Activated T-cell treated with anti-CD3 and anti-CD28 coated beads, Interleukin-2, amount 50 U/mL, for 1 hour (primary cell): ENCODE data around the gene MICALL1.

Experiments used
- DNase-seq: peaks from one replicate; pipeline ENCODE4 v3.0.0-alpha.2; 2020

The MICALL1 gene

GRCh38 chr22:37905534-37906363 is at the start of gene MICALL1:
TSS of gene MICALL1 (plus strand) at chr22:37906297. CDS start at chr22:37906423, 126 bp downstream.
- DNase-seq = peak; percentile 77

GRCh38 chr22:37860796-37861421 is 45.2 kb upstream of the MICALL1 start:
- DNase-seq = no peak

GRCh38 chr22:37862570-37863325 is 43.3 kb upstream of the MICALL1 start:
- no peak for DNase-seq

GRCh38 chr22:37865510-37865909 is 40.6 kb upstream of the MICALL1 start:
- no peak for DNase-seq

- no peak for DNase-seq
Measured at GRCh38 chr22:37870273-37870672, 35.8 kb upstream of the MICALL1 start.

- no peak for DNase-seq
Measured at GRCh38 chr22:37880668-37881440, 25.2 kb upstream of the MICALL1 start.

GRCh38 chr22:37884420-37884819 is 21.7 kb upstream of the MICALL1 start:
- DNase-seq = no peak

GRCh38 chr22:37887584-37888378 is 18.3 kb upstream of the MICALL1 start:
- no peak for DNase-seq

- no peak for DNase-seq
Measured at GRCh38 chr22:37891926-37892325, 14.2 kb upstream of the MICALL1 start.

- no peak for DNase-seq
Measured at GRCh38 chr22:37892566-37893335, 13.3 kb upstream of the MICALL1 start.

- no peak for DNase-seq
Measured at GRCh38 chr22:37893583-37893983, 12.5 kb upstream of the MICALL1 start.

- no peak for DNase-seq
Measured at GRCh38 chr22:37894939-37895670, 11.0 kb upstream of the MICALL1 start.

- DNase-seq = peak; percentile 33
Measured at GRCh38 chr22:37896181-37896592, 9.9 kb upstream of the MICALL1 start.

GRCh38 chr22:37896939-37897338 is 9.2 kb upstream of the MICALL1 start:
- DNase-seq = no peak

- no peak for DNase-seq
Measured at GRCh38 chr22:37897807-37898206, 8.3 kb upstream of the MICALL1 start.

- no peak for DNase-seq
Measured at GRCh38 chr22:37898441-37899181, 7.5 kb upstream of the MICALL1 start.

- DNase-seq = no peak
Measured at GRCh38 chr22:37904572-37905533, 1.2 kb upstream of the MICALL1 start.

GRCh38 chr22:37906364-37907008 is 389 bp downstream of the MICALL1 start:
- DNase-seq = peak; percentile 50
